ENCODE data around the gene NLN. TPM values are rescaled to one million over a fixed set of nuclear protein-coding genes. Genes with fewer than 3 reads are reported as not detected.

The NLN gene
- polyA plus RNA-seq, 1 donor (not counting 4 experiments of a cell fraction or from before 2014, with no cell fraction given): 26.1 TPM

- peaks cover 0 to 2% of the 10 kb centered on the region in 2 experiments for H3K36me3 ChIP-seq (ENCODE audit: control insufficient read depth in 2 of 2, extremely low read depth in 1 of 2, insufficient read depth in 2 of 2, low read length in 2 of 2)
- H3K4me3 ChIP-seq (ENCODE audit: control insufficient read depth in 2 of 3, extremely low read depth in 1 of 3, insufficient read depth in 2 of 3, low read depth in 1 of 3, low read length in 3 of 3): no peak overlapping the region
- no peak for FAIRE-seq
- no peaks in the 10 kb centered on the region for H4K20me1 ChIP-seq (ENCODE audit: control insufficient read depth, extremely low read depth, insufficient read depth, low read length)
- no peak for TF ChIP-seq CTCF (optimal IDR thresholded peaks at IDR 0.05 in 1 of 3, IDR thresholded peaks at IDR 0.05 in 1 of 3, conservative IDR thresholded peaks at IDR 0.05 in 1 of 3; ENCODE audit: extremely low read depth in 1 of 3, insufficient read depth in 2 of 3, low read length in 3 of 3)
- TF ChIP-seq EZH2 (IDR thresholded peaks at IDR 0.05; ENCODE audit: low read length): no peak
- no peak for DNase-seq (ENCODE audit: low read depth, low spot score)
- peaks cover 21% of the 10 kb centered on the region for H3K4me1 ChIP-seq (ENCODE audit: control insufficient read depth, extremely low read depth, insufficient read depth, low read length)
- H3K27ac ChIP-seq (ENCODE audit: control insufficient read depth, insufficient read depth, low read length): no peak overlapping the region
- H3K9me3 ChIP-seq (ENCODE audit: control insufficient read depth, low read depth, low read length): no peaks in the 10 kb centered on the region
- H3K4me2 ChIP-seq (ENCODE audit: control insufficient read depth, extremely low read depth, insufficient read depth, low read depth, low read length): no peak overlapping the region
- no peak overlapping the region for H3K9ac ChIP-seq (ENCODE audit: control insufficient read depth, extremely low read depth, insufficient read depth, low read length)
- no peaks in the 10 kb centered on the region for H3K9me1 ChIP-seq (ENCODE audit: control insufficient read depth, extremely low read depth, insufficient read depth, low read length)
- H3K79me2 ChIP-seq (ENCODE audit: control insufficient read depth, insufficient read depth, low read length): no peaks in the 10 kb centered on the region
- H3K27me3 ChIP-seq (ENCODE audit: control insufficient read depth, extremely low read depth, insufficient read depth, low read length): no peaks in the 10 kb centered on the region
- dilution Hi-C loops (cut with MboI; ENCODE audit: extremely low pct_ligation_motif_present, low sequenced_read_pairs): no loop called here
- no peak overlapping the region for H2AFZ ChIP-seq (ENCODE audit: control insufficient read depth, low read length)
Measured at GRCh38 chr5:65766175-65766574, 44.2 kb downstream of the NLN start.

- no peak for DNase-seq (ENCODE audit: low read depth, low spot score)
- FAIRE-seq: no peak
- H3K4me3 ChIP-seq (ENCODE audit: control insufficient read depth in 2 of 3, extremely low read depth in 1 of 3, insufficient read depth in 2 of 3, low read depth in 1 of 3, low read length in 3 of 3): no peak overlapping the region
- no peaks in the 10 kb centered on the region for H3K27me3 ChIP-seq (ENCODE audit: control insufficient read depth, extremely low read depth, insufficient read depth, low read length)
- H3K36me3 ChIP-seq (ENCODE audit: control insufficient read depth in 2 of 2, extremely low read depth in 1 of 2, insufficient read depth in 2 of 2, low read length in 2 of 2): peaks cover 0 to 2% of the 10 kb centered on the region in 2 experiments
- no peaks in the 10 kb centered on the region for H3K9me3 ChIP-seq (ENCODE audit: control insufficient read depth, low read depth, low read length)
- H2AFZ ChIP-seq (ENCODE audit: control insufficient read depth, low read length): no peak overlapping the region
- H4K20me1 ChIP-seq (ENCODE audit: control insufficient read depth, extremely low read depth, insufficient read depth, low read length): no peaks in the 10 kb centered on the region
- dilution Hi-C loops (cut with MboI; ENCODE audit: extremely low pct_ligation_motif_present, low sequenced_read_pairs): no loop called here
- H3K4me1 ChIP-seq (ENCODE audit: control insufficient read depth, extremely low read depth, insufficient read depth, low read length): peaks cover 21% of the 10 kb centered on the region
- no peak overlapping the region for H3K4me2 ChIP-seq (ENCODE audit: control insufficient read depth, extremely low read depth, insufficient read depth, low read depth, low read length)
- TF ChIP-seq CTCF (optimal IDR thresholded peaks at IDR 0.05 in 1 of 3, IDR thresholded peaks at IDR 0.05 in 1 of 3, conservative IDR thresholded peaks at IDR 0.05 in 1 of 3; ENCODE audit: extremely low read depth in 1 of 3, insufficient read depth in 2 of 3, low read length in 3 of 3): no peak
- H3K79me2 ChIP-seq (ENCODE audit: control insufficient read depth, insufficient read depth, low read length): no peaks in the 10 kb centered on the region
- H3K9me1 ChIP-seq (ENCODE audit: control insufficient read depth, extremely low read depth, insufficient read depth, low read length): no peaks in the 10 kb centered on the region
- H3K27ac ChIP-seq (ENCODE audit: control insufficient read depth, insufficient read depth, low read length): no peak overlapping the region
- no peak overlapping the region for H3K9ac ChIP-seq (ENCODE audit: control insufficient read depth, extremely low read depth, insufficient read depth, low read length)
Measured at GRCh38 chr5:65766781-65767180, 44.8 kb downstream of the NLN start.
